ENCODE results near the gene SHMT1. TPM values are rescaled to one million over a fixed set of nuclear protein-coding genes. Genes with fewer than 3 reads are reported as not detected.

The SHMT1 gene
- total and polyA plus RNA-seq, 4 donors: 39.6 to 360 (median 325) TPM

DNA sequence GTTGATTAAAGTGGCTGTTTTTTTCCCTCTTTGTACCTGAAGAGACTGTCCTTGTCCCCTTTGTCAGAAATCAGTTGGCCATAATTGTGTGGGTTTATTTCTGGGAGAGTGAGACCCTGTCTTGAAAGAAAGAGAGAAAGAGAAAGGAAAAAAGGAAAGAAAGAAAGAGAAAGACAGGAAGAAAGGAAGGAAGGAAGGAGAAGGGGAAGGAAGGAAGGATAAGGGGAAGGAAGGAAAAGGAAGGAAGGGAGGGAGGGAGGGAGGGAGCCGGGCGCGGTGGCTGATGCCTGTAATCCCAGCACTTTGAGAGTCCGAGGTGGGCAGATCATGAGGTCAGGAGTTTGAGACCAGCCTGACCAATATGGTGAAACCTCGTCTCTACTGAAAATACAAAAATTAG, 7.4 kb upstream of the SHMT1 start:
- WGBS: 77% methylated on average over 5 of the region's 5 CpGs
- DNase-seq (ENCODE audit: low spot score): no peak
- no peak overlapping the region for H3K9ac ChIP-seq (ENCODE audit: low read depth in 1 of 2, low read length in 2 of 2)
- H3K27ac ChIP-seq (ENCODE audit: low read depth in 1 of 2, low read length in 2 of 2): no peak overlapping the region
- H3K27me3 ChIP-seq (ENCODE audit: control insufficient read depth in 4 of 4, insufficient read depth in 4 of 4, low read length in 3 of 4): no peaks in the 10 kb centered on the region
- no peaks in the 10 kb centered on the region for H3K36me3 ChIP-seq (ENCODE audit: control insufficient read depth in 4 of 4, insufficient read depth in 3 of 4, low read depth in 1 of 4, low read length in 3 of 4)
- no peaks in the 10 kb centered on the region for H3K9me3 ChIP-seq (ENCODE audit: control insufficient read depth in 4 of 4, low read length in 3 of 4)
- no peak overlapping the region for H3K4me3 ChIP-seq (ENCODE audit: low read depth in 1 of 3, low read length in 3 of 3)
- peaks cover 0 to 3% (median 0%) of the 10 kb centered on the region in 4 donors for H3K4me1 ChIP-seq (ENCODE audit: control insufficient read depth in 4 of 4, insufficient read depth in 4 of 4, low read length in 3 of 4)
- TF ChIP-seq GABPA (IDR thresholded peaks at IDR 0.05 in 1 of 2, conservative IDR thresholded peaks at IDR 0.05 in 1 of 2) (no peak), ATF3 (IDR thresholded peaks at IDR 0.05) (no peak), REST (IDR thresholded peaks at IDR 0.05) (no peak), FOXA2 (IDR thresholded peaks at IDR 0.05) (no peak), RAD21 (IDR thresholded peaks at IDR 0.05) (no peak), JUND (IDR thresholded peaks at IDR 0.05) (no peak), SP1 (IDR thresholded peaks at IDR 0.05) (no peak), TAF1 (conservative IDR thresholded peaks at IDR 0.05) (no peak), YY1 (IDR thresholded peaks at IDR 0.05) (no peak), RXRA (IDR thresholded peaks at IDR 0.05) (no peak), HNF4G (IDR thresholded peaks at IDR 0.05) (no peak)
- TF ChIP-seq, protein P1, sequence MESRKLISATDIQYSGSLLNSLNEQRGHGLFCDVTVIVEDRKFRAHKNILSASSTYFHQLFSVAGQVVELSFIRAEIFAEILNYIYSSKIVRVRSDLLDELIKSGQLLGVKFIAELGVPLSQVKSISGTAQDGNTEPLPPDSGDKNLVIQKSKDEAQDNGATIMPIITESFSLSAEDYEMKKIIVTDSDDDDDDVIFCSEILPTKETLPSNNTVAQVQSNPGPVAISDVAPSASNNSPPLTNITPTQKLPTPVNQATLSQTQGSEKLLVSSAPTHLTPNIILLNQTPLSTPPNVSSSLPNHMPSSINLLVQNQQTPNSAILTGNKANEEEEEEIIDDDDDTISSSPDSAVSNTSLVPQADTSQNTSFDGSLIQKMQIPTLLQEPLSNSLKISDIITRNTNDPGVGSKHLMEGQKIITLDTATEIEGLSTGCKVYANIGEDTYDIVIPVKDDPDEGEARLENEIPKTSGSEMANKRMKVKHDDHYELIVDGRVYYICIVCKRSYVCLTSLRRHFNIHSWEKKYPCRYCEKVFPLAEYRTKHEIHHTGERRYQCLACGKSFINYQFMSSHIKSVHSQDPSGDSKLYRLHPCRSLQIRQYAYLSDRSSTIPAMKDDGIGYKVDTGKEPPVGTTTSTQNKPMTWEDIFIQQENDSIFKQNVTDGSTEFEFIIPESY (IDR thresholded peaks at IDR 0.05): no peak
- TF ChIP-seq, protein P2, sequence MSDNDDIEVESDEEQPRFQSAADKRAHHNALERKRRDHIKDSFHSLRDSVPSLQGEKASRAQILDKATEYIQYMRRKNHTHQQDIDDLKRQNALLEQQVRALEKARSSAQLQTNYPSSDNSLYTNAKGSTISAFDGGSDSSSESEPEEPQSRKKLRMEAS (IDR thresholded peaks at IDR 0.05): no peak
- TF ChIP-seq, protein P3, sequence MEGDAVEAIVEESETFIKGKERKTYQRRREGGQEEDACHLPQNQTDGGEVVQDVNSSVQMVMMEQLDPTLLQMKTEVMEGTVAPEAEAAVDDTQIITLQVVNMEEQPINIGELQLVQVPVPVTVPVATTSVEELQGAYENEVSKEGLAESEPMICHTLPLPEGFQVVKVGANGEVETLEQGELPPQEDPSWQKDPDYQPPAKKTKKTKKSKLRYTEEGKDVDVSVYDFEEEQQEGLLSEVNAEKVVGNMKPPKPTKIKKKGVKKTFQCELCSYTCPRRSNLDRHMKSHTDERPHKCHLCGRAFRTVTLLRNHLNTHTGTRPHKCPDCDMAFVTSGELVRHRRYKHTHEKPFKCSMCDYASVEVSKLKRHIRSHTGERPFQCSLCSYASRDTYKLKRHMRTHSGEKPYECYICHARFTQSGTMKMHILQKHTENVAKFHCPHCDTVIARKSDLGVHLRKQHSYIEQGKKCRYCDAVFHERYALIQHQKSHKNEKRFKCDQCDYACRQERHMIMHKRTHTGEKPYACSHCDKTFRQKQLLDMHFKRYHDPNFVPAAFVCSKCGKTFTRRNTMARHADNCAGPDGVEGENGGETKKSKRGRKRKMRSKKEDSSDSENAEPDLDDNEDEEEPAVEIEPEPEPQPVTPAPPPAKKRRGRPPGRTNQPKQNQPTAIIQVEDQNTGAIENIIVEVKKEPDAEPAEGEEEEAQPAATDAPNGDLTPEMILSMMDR (IDR thresholded peaks at IDR 0.05; ENCODE audit: low read depth, low read length, missing input control): no peak

GRCh38 chr17:18368946-18369345, 5.6 kb upstream of the SHMT1 start:
- Histone ChIP-seq H3K9ac (ENCODE audit: low read depth in 1 of 2, low read length in 2 of 2) (no peak overlapping the region), H3K36me3 (ENCODE audit: control insufficient read depth in 4 of 4, insufficient read depth in 3 of 4, low read depth in 1 of 4, low read length in 3 of 4) (no peaks in the 10 kb centered on the region), H3K4me1 (ENCODE audit: control insufficient read depth in 4 of 4, insufficient read depth in 4 of 4, low read length in 3 of 4) (peaks cover 0 to 4% (median 4%) of the 10 kb centered on the region in 4 donors), H3K27ac (ENCODE audit: low read depth in 1 of 2, low read length in 2 of 2) (no peak overlapping the region), H3K27me3 (ENCODE audit: control insufficient read depth in 4 of 4, insufficient read depth in 4 of 4, low read length in 3 of 4) (no peaks in the 10 kb centered on the region), H3K4me3 (ENCODE audit: low read depth in 1 of 3, low read length in 3 of 3) (no peak overlapping the region), H3K9me3 (ENCODE audit: control insufficient read depth in 4 of 4, low read length in 3 of 4) (no peaks in the 10 kb centered on the region)
- WGBS: 92% methylated on average over 8 of the region's 8 CpGs
- no peak for DNase-seq (ENCODE audit: low spot score)
- TF ChIP-seq, protein P1 (IDR thresholded peaks at IDR 0.05): no peak
- TF ChIP-seq RXRA (IDR thresholded peaks at IDR 0.05) (no peak), SP1 (IDR thresholded peaks at IDR 0.05) (no peak), RAD21 (IDR thresholded peaks at IDR 0.05) (no peak), FOXA1 (IDR thresholded peaks at IDR 0.05) (no peak), REST (IDR thresholded peaks at IDR 0.05) (no peak), YY1 (IDR thresholded peaks at IDR 0.05) (no peak), HNF4G (IDR thresholded peaks at IDR 0.05) (no peak), GABPA (IDR thresholded peaks at IDR 0.05 in 1 of 2, conservative IDR thresholded peaks at IDR 0.05 in 1 of 2) (no peak), TAF1 (conservative IDR thresholded peaks at IDR 0.05) (no peak), FOXA2 (IDR thresholded peaks at IDR 0.05) (no peak), ATF3 (IDR thresholded peaks at IDR 0.05) (no peak)

Measured in liver (tissue), 9 donors.